Measurements from ENCODE around the gene MAGI2.

The MAGI2 gene

DNA sequence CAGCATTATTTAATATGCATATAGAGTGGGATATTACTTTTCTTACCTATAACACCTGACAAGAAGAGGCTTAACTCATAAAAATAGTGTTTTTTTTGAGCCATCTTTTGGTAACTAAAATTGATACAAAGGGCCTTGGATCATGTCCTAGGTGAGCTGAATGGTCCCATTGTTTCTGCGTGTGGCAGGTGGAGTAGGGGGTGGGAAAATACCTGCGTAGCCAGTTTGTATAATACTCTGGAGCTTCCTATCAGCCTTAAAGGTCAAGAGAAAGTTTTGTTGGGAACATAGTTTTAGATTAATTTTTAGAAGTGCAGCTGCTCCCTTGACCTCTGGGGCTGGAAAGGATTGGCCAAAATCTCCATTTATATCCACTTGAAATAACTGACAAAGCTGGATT, 1410.3 kb downstream of the MAGI2 start:
- DNase-seq = no peak

GRCh38 chr7:78041423-78041822, 1412.0 kb downstream of the MAGI2 start:
- no peak for DNase-seq

DNA sequence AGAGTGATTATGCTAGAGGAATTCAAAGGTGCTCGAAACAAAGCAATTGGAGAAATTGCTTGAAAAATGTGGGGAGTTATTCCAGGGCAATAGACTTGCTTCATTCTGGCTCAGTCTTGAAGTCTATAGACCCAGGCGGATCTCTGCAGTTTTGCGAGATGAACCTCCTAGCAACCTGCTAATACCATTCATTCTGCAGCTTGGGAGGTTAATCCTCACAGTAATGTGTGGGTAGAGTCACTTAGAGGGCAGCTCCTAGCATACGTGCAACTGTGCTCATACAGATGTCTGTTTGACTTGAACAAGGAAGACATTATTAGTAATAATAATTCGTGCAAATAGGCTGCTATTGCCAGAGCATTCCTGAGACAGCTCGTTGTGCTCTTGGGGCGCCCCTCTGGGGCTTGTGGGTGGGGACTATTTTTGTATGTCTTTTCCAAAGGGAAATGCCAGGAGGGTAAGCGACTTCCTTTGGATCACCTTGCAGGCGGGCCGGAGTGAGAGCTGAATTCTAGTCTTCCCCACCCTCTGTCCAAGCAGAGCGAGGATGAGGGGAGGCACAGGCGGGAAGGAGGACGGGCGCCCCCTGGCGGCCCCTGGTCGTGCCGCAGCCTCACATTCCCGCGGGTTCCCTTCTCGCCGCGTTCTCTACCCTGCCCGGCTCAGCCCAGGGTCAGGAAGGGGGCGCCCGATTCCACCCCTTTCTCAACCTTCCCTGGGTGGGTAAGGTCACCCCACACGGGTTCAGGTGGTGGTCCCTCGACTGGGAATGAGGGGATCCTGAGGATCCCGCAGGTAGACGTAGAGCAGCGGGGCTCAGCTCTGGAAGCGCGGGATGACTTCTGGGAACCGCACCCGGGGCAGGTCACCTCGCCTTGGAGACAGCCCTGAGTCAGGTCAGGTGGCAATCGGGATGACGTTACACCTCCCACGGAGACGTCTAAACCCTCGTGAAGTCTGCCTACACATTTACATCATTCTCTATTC, 1413.4 kb downstream of the MAGI2 start:
- no peak for DNase-seq

- DNase-seq = no peak
Measured at GRCh38 chr7:78038465-78039080, 1414.9 kb downstream of the MAGI2 start.

GRCh38 chr7:78037603-78038002, 1415.9 kb downstream of the MAGI2 start:
- DNase-seq = no peak

DNA sequence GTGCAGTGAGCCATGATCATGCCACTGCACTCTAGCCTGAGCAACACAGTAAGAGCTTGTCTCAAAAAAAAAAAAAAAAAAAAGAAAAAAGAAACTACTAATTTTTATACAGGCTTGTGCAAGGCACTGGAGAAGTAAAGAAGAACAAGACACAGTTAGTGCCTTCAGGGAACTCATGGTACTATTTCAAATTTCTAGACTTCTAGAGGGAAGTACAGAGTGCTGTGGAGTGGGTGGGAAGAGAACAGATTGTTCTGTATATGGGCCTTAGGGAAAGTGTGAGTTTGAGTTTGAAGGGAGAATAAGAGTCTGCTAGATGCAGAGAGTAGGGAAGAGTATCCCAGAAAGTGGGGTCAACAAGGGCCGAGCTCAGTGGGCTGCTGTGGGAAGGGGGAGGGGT, 1420.1 kb downstream of the MAGI2 start:
- no peak for DNase-seq

- no peak for DNase-seq
Measured at GRCh38 chr7:78026492-78026891, 1427.0 kb downstream of the MAGI2 start.

DNA sequence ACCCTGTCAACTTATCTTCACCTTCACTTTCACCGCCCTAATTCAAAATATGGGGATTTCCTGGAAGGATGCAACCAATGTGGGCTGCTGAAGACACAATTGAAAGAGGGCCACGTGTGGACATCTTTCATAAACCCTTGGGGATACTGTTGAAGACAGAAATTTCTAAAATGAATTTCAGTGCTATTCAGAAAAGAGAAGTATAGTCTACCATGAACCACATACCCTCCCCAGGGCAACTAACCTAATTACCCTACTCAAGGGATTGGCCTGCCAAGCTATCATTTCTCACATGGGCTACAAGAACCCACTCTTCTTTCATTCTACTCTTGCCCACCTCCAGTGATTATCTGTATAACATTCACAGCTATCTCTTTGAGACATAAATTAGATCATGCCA, 1428.9 kb downstream of the MAGI2 start:
- no peak for DNase-seq

- no peak for DNase-seq
Measured at GRCh38 chr7:78023191-78023590, 1430.3 kb downstream of the MAGI2 start.

DNA sequence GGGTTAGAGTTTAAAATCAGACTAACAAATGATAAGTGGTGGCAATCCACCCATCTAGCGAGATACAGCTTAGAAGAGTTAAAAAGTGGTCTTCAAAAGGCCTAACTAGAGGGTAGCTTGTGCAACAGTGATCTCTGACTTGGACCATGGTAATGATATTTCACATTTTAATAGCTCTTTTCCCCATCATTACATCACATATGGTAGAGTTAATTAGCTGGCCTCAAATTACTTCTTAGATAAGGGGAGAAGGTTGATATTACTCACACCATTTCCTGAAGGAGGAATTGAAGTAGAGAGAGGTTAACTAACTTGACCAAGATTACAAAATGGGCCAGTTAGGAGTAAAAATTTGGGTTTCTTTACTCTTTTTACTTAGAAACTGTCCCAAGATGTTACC, 1431.3 kb downstream of the MAGI2 start:
- DNase-seq = no peak

GRCh38 chr7:78020874-78021249, 1432.6 kb downstream of the MAGI2 start:
- DNase-seq = no peak

- DNase-seq = peak; percentile 38 to 67
Measured at GRCh38 chr7:78020136-78020873, 1433.2 kb downstream of the MAGI2 start.

DNA sequence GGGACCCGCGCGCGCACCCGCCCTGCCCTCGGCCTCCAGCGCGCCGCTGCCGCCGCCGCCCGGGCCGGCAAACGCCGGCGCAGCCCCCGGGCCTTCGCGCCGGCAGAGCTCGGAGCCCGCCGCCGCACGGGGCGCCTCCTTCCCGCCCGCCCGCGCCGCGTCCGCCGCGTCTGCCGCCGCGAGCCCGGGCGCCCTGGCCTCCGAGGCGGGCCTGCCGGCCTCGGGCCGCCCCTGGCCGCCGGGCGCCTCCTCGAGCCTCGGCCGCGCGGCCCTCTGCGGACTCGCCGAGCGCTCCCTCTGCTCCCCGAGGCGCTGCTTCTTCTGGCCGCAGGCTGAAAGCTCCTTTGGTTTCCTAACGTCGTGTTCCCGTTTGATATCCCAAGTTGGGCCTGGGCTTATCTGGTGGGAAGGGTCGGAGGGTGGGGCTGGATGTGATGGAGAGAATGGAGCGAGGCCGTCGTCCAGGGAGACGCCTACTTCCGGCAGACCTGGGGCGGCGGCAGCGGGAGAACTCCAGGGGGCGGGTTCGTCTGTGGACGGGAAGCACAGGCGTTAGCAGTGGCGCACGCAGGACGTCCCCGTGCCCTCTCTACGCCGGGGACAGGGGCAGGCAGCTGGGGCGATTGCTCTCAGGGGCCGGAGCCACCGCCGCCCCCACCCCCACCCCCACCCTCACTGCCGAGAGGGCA, 1433.9 kb downstream of the MAGI2 start:
- DNase-seq = peak; percentile 90

GRCh38 chr7:78018641-78019446, 1434.6 kb downstream of the MAGI2 start:
- DNase-seq = peak in 1 of 2 experiments; percentile 10

DNA sequence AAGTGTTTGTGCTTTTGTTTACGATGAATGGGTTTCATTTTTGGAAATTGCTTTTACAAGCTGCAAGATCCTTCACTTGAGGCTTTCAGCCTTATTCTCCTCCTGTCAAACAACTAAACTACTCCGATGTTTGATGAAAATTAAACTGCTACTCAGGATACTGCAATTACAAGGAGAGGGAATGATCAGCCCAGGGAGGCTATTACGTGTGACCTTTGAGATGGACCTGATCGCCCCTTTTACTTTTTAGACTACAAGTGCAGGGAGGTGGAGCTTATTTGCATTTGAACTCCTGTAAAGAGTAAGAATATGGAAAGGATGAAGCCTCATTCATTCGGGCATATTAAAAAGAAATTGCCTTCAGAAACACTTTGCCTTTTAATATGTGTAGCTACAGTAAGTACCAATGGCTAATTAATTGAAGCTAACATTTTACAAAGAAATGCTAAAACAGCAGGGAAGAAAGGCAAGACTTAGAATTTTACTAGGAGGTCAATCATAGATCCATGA, 1435.8 kb downstream of the MAGI2 start:
- no peak for DNase-seq

DNA sequence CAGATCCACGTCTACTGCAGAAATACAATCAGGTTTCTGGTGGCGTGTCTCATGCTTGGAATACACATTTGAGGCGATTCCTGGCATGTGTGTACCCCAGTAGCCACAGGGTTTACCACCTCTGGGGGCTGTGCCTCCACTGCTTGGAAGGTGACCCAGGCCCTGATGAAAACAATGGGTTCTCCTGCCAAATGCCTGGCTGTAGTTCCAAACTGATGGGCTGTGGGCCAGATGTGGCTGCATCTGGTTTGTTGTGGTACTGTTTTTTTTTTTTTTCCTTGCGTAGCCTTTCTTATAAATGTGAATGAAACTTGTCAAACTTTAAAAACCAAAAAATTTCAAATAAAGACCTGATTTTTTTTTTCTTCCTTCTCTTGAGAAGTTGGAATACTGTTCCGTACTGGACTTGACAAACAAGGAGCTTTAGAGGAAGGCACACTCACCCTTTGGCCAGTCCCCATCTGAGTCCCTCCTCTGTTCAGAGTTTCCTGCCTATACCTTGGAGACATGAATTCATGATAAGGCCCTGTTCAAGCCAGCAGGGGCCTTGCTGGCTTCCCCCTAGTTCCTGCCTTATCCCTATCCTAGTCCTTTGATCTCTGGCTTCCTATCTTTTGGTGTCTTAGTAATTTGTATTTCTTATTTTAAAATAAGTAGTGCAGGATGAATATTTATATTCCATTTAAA, 1437.8 kb downstream of the MAGI2 start:
- no peak for DNase-seq

- no peak for DNase-seq
Measured at GRCh38 chr7:78014401-78014800, 1439.1 kb downstream of the MAGI2 start.

- no peak for DNase-seq
Measured at GRCh38 chr7:78013386-78013785, 1440.1 kb downstream of the MAGI2 start.

DNA sequence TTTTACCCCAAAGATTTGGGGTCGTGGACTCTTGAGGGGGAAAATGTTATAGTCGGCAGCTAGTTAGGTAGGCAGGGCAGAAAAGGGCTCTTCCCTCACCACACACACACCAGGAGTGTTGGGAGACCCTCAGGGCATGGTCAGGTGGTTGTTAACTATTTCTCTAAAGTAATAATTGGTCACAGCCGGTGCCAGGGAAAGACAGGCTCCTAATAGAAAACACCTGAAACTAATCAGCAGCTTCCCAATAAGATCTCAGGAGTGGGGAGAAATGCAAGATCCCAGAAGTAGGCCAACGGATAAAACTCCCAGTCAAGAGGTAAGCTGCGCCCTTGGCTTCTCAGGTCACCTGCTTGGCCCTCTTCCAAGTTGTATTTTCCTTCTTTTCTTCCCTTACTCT, 1441.8 kb downstream of the MAGI2 start:
- DNase-seq = no peak

- no peak for DNase-seq
Measured at GRCh38 chr7:78007231-78007630, 1446.2 kb downstream of the MAGI2 start.

DNA sequence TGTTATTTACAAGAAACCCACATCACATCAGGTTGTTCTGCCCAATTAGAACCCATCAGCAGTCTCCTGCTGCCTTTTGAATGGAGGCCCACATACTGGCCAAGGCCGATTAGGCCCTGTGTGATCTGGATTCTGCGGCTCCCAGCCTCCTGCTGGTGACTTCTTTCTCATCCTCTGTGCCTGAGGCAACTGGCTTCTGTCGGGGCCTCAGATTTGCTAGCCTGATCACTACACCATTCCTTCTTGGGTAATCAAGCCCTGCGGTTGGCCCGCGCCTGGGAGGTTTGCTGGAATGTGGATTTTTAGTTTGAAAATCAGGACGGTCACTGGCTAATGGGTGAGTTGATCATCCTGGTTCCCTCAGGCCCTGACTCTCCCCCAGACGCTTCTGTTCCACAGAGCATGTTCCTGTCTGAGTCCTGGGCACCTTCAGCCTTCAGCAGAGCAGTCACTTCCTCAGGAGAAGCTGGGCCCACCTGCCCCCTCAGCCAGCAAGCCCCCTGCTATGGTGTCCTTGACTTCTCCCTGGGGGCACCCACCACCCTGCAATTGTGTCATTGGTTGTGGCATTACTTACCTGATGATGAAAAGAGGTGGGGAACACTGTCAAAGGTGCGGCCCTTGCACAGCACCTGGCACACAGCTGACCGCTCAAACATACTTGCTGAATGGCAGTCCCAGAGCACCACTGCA, 1447.3 kb downstream of the MAGI2 start:
- no peak for DNase-seq
